ENCODE data around the gene LRIG1.

LRIG1 gene

GRCh38 chr3:66410976-66411375 is 89.8 kb downstream of the LRIG1 start:
- H3K27ac ChIP-seq (ENCODE audit: extremely low read depth, low read depth, low read length), result no peak overlapping the region
- H3K4me1 ChIP-seq (ENCODE audit: control insufficient read depth, insufficient read depth, low read length), result no peaks in the 10 kb centered on the region
- H3K4me3 ChIP-seq (ENCODE audit: low read depth, low read length), result no peak overlapping the region
- H3K9me3 ChIP-seq (ENCODE audit: control insufficient read depth, insufficient read depth, low read depth, low read length), result no peaks in the 10 kb centered on the region
- TF ChIP-seq GLI4 (tag by site-specific recombination; IDR thresholded peaks at IDR 0.05) (no peak), ZBTB20 (tag by site-specific recombination; IDR thresholded peaks at IDR 0.05) (no peak), OVOL3 (tag by site-specific recombination; IDR thresholded peaks at IDR 0.05) (no peak), TSHZ1 (tag by site-specific recombination; IDR thresholded peaks at IDR 0.05; ENCODE audit: borderline replicate concordance) (no peak), ZNF830 (tag by site-specific recombination; IDR thresholded peaks at IDR 0.05; ENCODE audit: low read depth) (no peak), ZNF530 (tag by site-specific recombination; IDR thresholded peaks at IDR 0.05; ENCODE audit: low read depth) (no peak), ZNF239 (tag by site-specific recombination; IDR thresholded peaks at IDR 0.05) (no peak), ZNF513 (tag by site-specific recombination; IDR thresholded peaks at IDR 0.05) (no peak), ZFP69B (tag by site-specific recombination; IDR thresholded peaks at IDR 0.05) (no peak), PRDM2 (tag by site-specific recombination; IDR thresholded peaks at IDR 0.05; ENCODE audit: borderline replicate concordance) (no peak), ZNF501 (tag by site-specific recombination; IDR thresholded peaks at IDR 0.05) (no peak), ZNF660 (tag by site-specific recombination; IDR thresholded peaks at IDR 0.05) (no peak), ZNF701 (tag by site-specific recombination; IDR thresholded peaks at IDR 0.05) (no peak)
- POLR2A ChIA-PET, result no interaction called here
- CTCF ChIA-PET, result interaction anchor here (1.6 kb wide), 1 partner anchor 405 kb away, joined by 4 read pairs; no protein-coding TSS in a partner anchor
- peaks cover 0 to 80% of the 10 kb centered on the region in 2 experiments; a peak in 1 of 3 replicates for H3K36me3 ChIP-seq (ENCODE audit: control insufficient read depth in 2 of 2, insufficient read depth in 1 of 2, low read length in 2 of 2)
